GM08714 (cell line): ENCODE results near the gene LDHAL6B.

Experiments
- H3K4me3 ChIP-seq: fragments of 200-500 bp; sonication (Bioruptor generic); 2 replicates; pipeline ENCODE4 v1.5.1; 2014; ENCODE audit warnings: mild to moderate bottlenecking, low read length, inconsistent platforms
- ZNF274 ChIP-seq: IDR thresholded peaks from 2 replicates; pipeline ENCODE4 v1.6.1; 2012; ENCODE audit warnings: mild to moderate bottlenecking, low read depth, low read length

The LDHAL6B gene

DNA sequence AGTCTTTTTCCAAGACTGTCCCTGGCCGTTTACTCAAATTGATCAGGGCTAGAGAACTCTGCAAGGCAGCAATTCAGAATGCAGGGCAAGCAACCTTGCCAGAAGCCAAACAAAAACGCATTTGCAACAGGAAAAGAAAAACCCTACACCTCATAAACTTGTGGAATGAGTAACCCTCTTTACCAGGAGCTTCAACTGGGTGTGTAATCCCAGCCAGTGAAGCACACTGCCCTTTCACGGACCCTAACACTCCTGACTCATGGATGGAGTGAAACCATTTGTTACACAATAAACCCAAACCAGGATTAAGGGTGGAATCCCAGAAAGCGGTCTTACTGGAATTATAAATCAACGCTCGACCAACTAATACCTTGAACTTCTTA, 14.8 kb upstream of the LDHAL6B start:
- no peak for TF ChIP-seq ZNF274
- no peak overlapping the region for H3K4me3 ChIP-seq

DNA sequence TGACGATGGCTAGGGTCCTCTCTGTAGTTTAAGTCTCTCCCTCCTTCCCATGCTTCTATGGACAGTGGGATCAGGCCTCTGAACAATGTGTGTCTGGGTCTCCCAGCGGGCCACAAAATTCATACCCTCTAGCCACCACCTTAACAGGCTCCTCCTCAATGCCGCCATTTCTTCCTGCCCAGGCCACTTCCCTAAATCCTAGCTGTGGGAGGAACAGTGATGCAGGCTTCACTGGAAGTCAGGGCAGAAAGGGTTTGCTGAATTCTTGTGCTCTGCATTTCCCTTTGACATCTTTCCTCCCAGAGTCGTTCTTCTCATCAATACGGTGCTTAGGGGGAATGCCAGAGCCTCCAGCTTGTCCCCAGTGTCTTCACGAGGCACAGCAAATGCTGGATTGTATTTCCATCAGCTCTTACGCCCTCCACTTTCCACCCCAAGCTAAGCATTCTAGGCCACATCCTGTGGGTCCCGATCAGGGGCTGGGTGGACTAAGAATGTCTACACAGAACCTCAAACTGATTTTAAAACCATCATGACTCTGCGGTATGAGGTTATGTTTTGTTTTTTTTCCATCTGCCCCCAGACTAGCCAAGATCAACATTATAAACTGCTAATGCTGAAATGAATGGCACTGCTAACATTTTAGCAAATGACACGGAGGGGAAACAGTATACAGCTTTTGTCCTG, 11.9 kb upstream of the LDHAL6B start:
- no peak for TF ChIP-seq ZNF274
- no peak overlapping the region for H3K4me3 ChIP-seq

DNA sequence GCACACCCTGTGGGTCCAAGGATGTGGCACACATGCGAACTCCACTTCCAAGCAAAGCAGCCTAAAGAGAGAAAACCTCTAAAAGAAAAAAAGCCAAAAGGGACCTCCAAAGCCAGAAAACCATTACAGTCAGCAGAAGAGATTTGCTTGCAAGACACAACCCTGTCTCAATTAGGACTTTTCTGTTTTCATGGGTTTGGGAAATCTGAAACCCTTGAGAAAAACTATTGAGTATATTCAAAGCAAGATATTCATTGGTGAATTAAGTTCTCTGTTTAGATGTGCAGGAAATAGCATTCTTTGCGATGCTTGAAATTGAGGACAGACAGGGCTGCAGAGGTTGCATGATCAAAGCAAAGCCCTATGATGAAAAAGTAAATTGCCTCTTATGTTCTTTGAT, 10.2 kb upstream of the LDHAL6B start:
- TF ChIP-seq ZNF274 = no peak
- H3K4me3 ChIP-seq = no peak overlapping the region

DNA sequence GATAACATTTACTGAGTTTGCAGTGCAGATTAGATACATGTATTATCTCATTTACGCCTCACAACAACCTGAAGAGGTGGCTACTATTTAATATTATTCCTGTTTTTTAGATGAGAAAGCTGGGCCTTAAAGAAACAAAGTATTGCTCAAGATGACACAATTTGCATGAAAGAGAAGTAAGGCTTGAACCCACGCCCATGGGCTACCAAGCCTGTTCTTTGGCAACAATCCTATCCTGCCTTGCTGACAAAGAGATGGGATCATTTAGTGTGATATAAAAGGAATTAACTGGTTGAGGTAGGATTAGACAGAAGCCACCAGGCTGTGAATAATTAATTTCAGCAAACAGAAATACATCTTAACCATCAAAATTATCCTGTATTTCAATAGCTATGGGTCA, 9.2 kb upstream of the LDHAL6B start:
- H3K4me3 ChIP-seq = no peak overlapping the region
- no peak for TF ChIP-seq ZNF274

DNA sequence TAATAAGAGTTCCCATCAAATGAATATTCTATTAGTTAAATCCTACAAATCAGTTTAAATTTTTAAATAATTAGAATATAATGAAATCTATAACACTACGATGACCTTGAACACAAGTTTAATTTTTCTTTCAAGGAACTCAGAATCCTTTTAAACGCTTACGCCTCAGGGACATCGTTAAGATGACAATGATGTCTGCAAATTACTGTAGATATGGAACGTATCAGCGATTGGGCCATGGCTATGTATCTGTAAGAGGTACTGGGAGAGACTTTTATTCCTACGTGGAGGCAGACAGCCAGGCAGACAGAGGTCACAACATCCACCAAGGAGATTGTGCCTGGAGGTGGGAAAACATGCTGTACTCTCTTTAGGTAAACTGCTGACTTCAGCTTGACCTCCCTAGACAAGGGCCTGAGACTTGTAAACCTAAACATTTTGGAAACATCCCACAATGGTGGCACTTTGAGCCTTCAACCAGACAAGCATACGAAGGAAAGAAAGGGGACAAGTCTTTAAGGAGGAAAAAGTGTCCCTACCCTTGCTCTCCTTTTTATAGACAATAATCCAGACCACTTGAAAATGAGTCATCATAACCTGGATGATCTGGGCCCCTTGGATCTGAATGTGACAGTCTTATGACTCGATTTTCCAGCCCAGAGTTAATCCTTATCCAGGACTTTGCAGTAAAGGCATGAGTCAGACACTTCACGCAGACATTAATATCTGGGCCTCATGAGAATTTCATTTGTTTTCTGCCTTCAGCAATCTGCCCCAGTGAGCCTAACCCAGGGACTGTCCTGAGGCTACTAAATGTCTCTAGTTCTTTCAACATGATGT, 6.8 kb upstream of the LDHAL6B start:
- no peak for TF ChIP-seq ZNF274
- no peak overlapping the region for H3K4me3 ChIP-seq

DNA sequence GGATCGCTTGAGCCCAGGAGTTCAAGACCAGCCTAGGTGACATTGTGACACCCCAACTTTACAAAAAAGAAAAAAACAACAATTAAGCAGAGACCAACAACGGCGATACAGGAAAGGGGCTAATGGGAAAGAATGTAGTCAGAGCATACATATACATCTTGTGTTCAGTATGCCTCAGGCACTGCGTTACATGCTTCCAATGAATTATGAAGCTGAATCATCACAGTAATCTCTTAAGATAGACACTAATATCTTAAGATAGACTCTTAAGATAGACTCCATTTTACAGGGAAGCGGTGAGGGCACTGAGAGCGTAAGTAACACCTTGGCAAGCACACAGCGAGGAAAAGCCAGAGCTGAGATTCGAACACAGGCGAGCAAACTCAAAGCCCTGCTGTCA, 6.1 kb upstream of the LDHAL6B start:
- TF ChIP-seq ZNF274 = no peak
- H3K4me3 ChIP-seq = no peak overlapping the region

DNA sequence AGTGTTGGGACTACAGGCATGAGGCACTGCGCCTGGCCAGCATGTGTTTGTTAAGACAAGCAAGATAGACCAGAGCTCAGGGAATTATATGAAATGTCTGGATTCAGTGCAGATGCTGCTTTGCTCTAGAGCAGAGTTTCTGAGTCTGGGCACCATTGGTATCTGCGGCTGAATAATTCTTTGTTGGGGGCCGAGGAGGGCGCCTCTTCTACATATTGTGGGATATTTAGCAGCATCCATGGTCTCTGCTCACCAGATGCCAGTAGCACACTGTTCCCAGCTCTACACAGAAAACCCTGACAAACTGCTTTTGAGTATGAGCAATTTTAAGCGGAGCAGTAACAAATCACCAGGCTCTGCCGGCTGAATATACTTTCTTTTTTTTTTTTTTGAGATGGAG, 3.6 kb upstream of the LDHAL6B start:
- no peak for TF ChIP-seq ZNF274
- H3K4me3 ChIP-seq = no peak overlapping the region

DNA sequence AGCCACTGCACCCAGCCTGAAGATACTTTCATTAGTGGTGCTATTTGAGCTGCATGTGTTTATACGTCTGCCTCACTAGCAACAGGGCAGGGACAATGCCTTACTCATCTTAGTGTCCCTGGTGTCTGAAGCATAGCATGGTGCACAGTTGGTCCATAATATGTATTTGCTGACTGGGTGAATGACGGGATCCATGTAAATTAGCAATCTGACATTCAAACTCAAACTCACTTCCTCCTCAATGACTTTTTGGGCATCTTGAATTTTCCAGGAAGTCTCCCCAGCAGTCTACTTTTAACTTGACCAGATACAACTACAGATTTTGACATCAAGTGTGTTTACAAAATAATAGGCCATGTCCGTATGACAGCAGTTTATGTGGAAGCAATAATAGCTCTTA, 3.0 kb upstream of the LDHAL6B start:
- no peak for TF ChIP-seq ZNF274

DNA sequence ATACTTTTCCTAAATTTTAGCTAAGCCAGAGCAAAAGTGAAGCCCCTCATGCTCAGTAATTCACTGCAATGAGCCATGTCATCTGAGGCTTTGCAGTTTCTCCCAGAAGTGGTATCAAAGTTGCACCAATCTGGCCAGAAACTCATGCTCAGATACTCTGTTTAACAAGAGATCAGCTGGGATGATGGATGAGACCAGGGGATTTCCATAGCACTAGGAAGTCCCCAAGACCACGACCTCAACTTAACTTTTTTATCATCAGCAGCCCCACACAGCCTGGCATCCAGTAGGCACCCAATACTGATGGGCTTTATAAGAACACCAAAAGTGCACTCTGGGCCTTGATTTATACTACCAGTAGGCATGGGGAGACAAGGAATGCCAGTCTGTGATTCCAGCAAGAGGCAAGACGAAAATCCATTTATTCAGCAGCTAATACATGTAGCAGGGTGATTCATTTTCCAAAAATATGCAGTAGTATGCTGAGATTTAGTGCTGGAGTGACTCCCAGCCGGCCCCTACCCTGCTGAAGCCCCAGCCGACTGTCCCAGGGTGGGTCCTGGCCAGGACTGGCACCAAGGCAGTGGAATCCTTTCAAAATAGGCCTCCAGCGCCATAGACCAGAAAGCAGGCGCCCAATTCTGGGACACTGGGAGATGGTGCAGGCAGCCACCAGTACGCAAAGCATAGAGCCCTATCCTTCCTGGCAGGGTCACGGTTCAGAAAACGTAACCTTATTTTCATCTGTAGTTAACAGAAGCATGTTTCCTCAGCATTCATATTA, 612 bp upstream of the LDHAL6B start:
- no peak overlapping the region for H3K4me3 ChIP-seq
- TF ChIP-seq ZNF274 = no peak

More for the DNA sequence above, 3.0 kb upstream of the LDHAL6B start:
- no peak overlapping the region for H3K4me3 ChIP-seq

DNA sequence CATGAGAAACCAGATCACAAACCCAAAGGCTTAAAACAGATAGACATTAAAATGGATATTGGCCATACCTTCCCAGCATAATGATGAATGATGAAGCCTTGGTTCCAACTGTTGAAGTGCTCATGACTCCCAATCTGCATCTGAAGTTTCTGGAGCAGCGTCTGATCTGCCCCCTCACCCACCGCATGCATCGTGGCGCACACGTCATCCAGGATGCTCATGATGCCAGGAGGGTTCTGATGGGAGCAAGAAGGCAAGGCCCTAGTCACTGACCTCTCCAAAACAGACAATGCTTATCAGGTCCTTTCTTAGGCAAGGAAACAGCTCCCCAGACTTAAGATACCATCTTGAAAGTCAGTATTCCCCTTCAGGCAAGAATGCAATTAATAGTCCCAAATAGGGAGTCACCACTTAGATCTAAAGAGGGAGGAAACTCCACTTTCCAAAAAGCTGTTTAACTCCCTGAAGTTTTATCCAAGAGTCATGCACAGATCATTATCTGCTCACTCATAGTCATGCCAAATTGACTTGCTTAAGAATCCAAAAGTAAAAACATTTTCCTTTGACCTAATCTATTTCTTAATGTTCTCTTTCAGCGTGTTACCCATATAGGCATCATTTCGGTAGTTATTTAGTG, 2.1 kb downstream of the LDHAL6B start:
- no peak for TF ChIP-seq ZNF274
- H3K4me3 ChIP-seq = no peak overlapping the region

DNA sequence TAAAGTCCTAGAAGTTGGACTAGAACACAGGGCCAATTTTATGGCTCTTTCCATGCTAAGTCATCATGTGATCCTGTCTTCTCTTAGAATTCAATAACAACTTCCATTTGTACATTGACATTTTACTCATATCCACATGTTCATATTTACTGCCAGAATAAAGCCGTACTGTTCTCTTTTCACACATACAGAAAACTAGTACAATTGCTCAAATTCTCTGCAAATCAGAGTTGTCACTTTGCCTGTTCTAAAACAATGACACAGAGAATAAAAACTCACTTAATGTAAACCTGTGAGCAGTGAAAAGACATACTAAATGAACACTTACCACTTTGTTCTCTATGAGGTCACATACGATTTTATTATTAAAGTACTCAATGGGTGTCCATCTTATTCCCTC, 3.5 kb downstream of the LDHAL6B start:
- no peak for TF ChIP-seq ZNF274
- H3K4me3 ChIP-seq = no peak overlapping the region

DNA sequence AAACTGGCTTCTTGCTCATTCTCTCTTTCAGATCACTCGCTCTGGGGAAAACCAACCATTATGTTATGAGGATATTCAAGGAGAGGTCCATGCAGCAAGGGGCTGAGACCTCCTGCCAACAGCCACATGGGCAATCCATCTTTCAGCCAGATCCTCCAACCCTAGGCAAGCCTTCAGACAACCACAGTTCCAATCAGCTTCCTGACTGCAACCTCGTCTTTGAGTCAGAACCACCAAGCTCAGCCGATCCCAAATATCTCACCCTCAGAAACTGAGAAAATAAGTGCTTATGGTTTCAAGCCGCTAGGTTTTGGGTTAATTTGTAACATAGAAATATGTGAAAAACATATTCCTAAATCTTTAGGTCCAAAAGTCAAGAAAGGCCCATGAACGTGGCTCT, 10.3 kb downstream of the LDHAL6B start:
- TF ChIP-seq ZNF274 = no peak
- no peak overlapping the region for H3K4me3 ChIP-seq

DNA sequence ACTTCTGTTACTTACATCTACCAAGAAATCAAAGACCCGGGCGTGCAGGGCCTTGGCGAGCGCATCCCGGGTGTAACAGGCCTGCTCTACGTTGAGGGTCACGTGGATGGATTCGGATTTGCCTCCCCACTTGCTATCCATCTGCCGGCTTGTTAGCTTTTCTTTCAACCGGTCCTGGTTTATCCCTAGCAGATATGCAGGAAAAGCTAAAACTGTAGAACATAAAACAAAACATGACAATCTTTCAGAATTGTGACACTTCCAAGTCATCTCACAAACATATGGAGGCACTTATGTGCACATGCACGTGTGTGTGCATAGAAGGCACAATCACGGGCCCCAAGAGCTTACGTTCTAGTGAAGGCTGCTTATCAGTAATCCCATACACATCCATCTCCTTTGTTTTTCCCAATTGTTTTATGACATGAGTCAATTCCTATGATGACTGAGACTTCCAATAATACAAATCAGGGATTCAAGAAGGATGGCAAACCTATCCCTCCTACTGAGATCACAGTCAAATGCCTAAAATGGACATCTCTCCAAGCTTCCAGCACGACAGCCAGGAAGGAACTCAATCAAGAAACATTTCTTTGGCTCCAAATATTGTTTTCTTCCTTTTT, 11.3 kb downstream of the LDHAL6B start:
- no peak overlapping the region for H3K4me3 ChIP-seq

DNA sequence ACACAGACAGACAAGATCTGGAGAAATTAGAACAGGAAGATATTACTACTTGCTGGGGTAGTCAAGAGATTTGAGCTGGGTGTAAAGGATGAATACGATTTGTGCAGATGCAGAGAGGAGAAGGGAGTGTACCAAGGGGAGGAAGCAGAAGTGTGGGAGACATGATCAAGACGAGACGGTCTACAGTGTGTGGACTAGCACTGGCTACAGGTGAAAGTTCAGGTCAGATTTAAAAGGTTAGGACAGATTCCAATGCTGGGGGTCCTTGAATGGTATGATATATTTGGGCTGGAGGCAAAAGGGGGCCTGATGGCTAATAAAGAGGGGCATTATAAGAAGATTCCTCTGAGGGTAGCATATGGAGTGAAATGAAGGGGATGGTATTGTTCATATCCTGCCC, 12.1 kb downstream of the LDHAL6B start:
- no peak overlapping the region for H3K4me3 ChIP-seq
- TF ChIP-seq ZNF274 = no peak

More for the DNA sequence above, 11.3 kb downstream of the LDHAL6B start:
- no peak for TF ChIP-seq ZNF274
